ENCODE data around the gene GSG1. TPM values are rescaled to one million over a fixed set of nuclear protein-coding genes. Genes with fewer than 3 reads are reported as not detected.

Gene GSG1
- total RNA-seq = not detected
- not detected for polyA plus RNA-seq
- long read RNA-seq, donor 1 = 0 reads
- long read RNA-seq, donor 2 = 0 reads
- long read RNA-seq, donor 3 = 0 reads

GRCh38 chr12:13103391-13104033, at the start of gene GSG1:
Gene GSG1 (minus strand): TSS chr12:13103667. CDS start chr12:13103512, 155 bp downstream.
- no peak for DNase-seq
- Histone ChIP-seq H3K4me3 (no peak within 1 kb of the TSS), H3K27me3 (no peaks in the 10 kb centered on the region), H3K4me1 (peaks cover 7 to 43% (median 33%) of the 10 kb centered on the region in 12 donors), H3K9me3 (peaks cover 0 to 7% (median 0%) of the 10 kb centered on the region in 12 donors), H3K36me3 (no peaks in the 10 kb centered on the region), H3K27ac (peak within 1 kb of the TSS in 11 of 12 donors; percentile 85 to 98 (median 92))
- 93 to 97% (median 94%) methylated on average over 4 to 8 of the region's 8 CpGs for WGBS, 4 donors
- intact Hi-C loops (cut with DNase I) = loop anchor here in 5 of 10 donors (5.0 to 10.0 kb wide), 3 partner anchors 44 to 319 kb away; partner anchors contain the start of gene APOLD1 (in 1 of the 5)
- no peak for TF ChIP-seq POLR2A (IDR thresholded peaks at IDR 0.05)
- ATAC-seq = no peak

GRCh38 chr12:13153180-13153579, 49.7 kb upstream of the GSG1 start:
- DNase-seq = no peak
- Histone ChIP-seq H3K36me3 (no peaks in the 10 kb centered on the region), H3K4me1 (peaks cover 0 to 52% (median 8%) of the 10 kb centered on the region in 12 donors), H3K4me3 (no peak overlapping the region), H3K9me3 (peaks cover 0 to 5% (median 0%) of the 10 kb centered on the region in 12 donors), H3K27me3 (no peaks in the 10 kb centered on the region), H3K27ac (peak overlapping the region in 3 of 12 donors; percentile 43 to 64 (median 51))
- WGBS, 4 donors = 80 to 88% (median 84%) methylated on average over 7 of the region's 7 CpGs
- intact Hi-C loops (cut with DNase I) = loop anchor here in 3 of 10 donors (5.0 kb wide), 2 partner anchors 44 to 51 kb away; partner anchors contain the start of genes EMP1 (in 3 of the 3) and GSG1 (in 1 of the 3)
- no peak for ATAC-seq
- TF ChIP-seq CTCF (IDR thresholded peaks at IDR 0.05) = no peak
- no peak for TF ChIP-seq POLR2A (IDR thresholded peaks at IDR 0.05)

GRCh38 chr12:13152756-13153155, 49.3 kb upstream of the GSG1 start:
- TF ChIP-seq POLR2A (IDR thresholded peaks at IDR 0.05) = no peak
- TF ChIP-seq CTCF (IDR thresholded peaks at IDR 0.05) = no peak
- DNase-seq = no peak
- Histone ChIP-seq H3K9me3 (peaks cover 0 to 5% (median 0%) of the 10 kb centered on the region in 12 donors), H3K27me3 (no peaks in the 10 kb centered on the region), H3K36me3 (no peaks in the 10 kb centered on the region), H3K4me1 (peaks cover 0 to 52% (median 8%) of the 10 kb centered on the region in 12 donors), H3K27ac (peak overlapping the region in 7 of 12 donors; percentile 31 to 64 (median 43)), H3K4me3 (no peak overlapping the region)
- intact Hi-C loops (cut with DNase I) = loop anchor here in 3 of 10 donors (1.0 to 5.0 kb wide), 3 partner anchors 45 to 54 kb away; partner anchors contain the start of genes EMP1 (in 3 of the 3) and GSG1 (in 1 of the 3)
- WGBS, 4 donors = 73 to 87% (median 81%) methylated on average over 6 of the region's 6 CpGs
- ATAC-seq = no peak

GRCh38 chr12:13152281-13152680, 48.8 kb upstream of the GSG1 start:
- Histone ChIP-seq H3K27ac (peak overlapping the region in 8 of 12 donors; percentile 1 to 64 (median 41)), H3K27me3 (no peaks in the 10 kb centered on the region), H3K9me3 (peaks cover 0 to 5% (median 0%) of the 10 kb centered on the region in 12 donors), H3K4me1 (peaks cover 0 to 55% (median 8%) of the 10 kb centered on the region in 12 donors), H3K36me3 (no peaks in the 10 kb centered on the region), H3K4me3 (no peak overlapping the region)
- ATAC-seq (peak; percentile 61 to 90 (median 82)), DNase-seq (peak; percentile 56 to 75 (median 63))
- intact Hi-C loops (cut with DNase I) = loop anchor here in 3 of 10 donors (1.0 to 5.0 kb wide), 3 partner anchors 45 to 54 kb away; partner anchors contain the start of genes EMP1 (in 3 of the 3) and GSG1 (in 1 of the 3)
- WGBS, 4 donors = 10 to 63% (median 51%) methylated on average over 1 of the region's 1 CpG
- no peak for TF ChIP-seq CTCF (IDR thresholded peaks at IDR 0.05)
- no peak for TF ChIP-seq POLR2A (IDR thresholded peaks at IDR 0.05)

Measured in heart left ventricle (tissue), 16 donors.